ENCODE results near the gene ARX.

DNA sequence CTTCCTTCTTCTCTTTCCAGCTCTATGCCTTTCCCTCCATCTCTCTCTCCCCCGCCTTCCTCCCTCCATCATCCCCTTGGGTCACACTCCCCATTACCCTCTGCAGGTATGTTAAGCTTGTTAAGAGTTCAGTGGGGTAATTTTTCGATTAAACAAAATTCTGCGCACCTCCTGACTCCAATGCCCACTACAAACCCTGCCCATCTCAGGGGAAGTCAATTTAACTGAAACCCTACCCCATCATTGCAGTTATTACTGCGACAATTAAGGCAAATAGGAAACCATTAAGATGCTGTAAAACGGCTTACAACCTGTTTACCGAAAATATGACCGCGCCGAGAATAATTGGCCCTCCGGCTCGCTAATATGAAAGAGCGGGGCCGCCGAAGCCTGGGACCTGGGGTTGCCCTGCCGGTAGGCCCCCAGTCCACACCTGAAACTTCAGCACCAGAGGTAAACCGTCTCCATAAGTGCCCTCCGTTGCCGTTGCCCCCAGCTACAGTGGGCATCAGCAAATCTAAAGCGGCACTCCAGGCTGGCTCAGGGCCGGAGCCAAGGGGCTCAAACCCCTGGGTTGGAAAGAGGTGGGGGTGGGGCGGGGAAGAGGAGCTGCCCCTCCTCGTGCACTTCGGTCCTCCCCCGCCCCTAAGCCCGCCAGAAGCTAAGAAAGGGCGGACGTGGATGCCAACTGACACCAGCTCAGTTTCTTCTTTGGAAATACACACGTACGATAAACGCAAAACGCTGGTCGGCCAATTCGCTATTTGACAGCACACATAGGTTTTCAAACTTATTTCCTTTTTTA lies 4.8 kb downstream of the ARX start:
- TF ChIP-seq FOXP2 (optimal IDR thresholded peaks at IDR 0.05; ENCODE audit: borderline replicate concordance, extremely low read depth, extremely low read length, insufficient read depth) (no peak), SIN3A (IDR thresholded peaks at IDR 0.05; ENCODE audit: borderline replicate concordance, insufficient read depth, low read length) (no peak)
